ENCODE results near the gene PDHX. TPM values are rescaled to one million over a fixed set of nuclear protein-coding genes. Genes with fewer than 3 reads are reported as not detected.
"Not testable (repeated sequence)": the region's sequence is repeated elsewhere in the genome, so short reads cannot be mapped to it uniquely, and the experiment has no call there.

PDHX gene
- total RNA-seq, 2 donors from 2014 or later = 92.1 to 115 TPM

GRCh38 chr11:35006389-35007128 lies 90.1 kb downstream of the PDHX start:
- intact Hi-C loops (cut with DNase I) = no loop called here
- DNase-seq (no peak), ATAC-seq (no peak)

DNA sequence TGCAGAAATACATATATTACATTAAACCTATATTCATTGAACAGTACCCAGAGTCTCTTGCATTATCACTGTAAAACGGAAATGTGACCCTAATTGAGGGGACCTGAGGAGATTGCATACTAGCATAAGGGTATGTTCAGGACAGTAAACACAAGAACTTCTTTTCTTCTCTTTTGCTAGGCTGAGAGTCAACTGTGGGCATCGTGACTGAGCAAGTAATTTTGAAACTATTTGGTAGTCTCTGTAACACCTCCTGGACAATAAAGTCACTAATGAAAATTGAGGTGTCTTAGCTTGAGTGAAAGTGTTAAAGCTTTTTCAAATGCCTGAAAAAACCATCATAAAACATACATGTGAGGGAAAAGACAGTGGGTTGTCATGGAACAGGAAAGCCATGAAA lies 90.9 kb downstream of the PDHX start:
- DNase-seq (no peak), ATAC-seq (no peak)
- intact Hi-C loops (cut with DNase I) = no loop called here

DNA sequence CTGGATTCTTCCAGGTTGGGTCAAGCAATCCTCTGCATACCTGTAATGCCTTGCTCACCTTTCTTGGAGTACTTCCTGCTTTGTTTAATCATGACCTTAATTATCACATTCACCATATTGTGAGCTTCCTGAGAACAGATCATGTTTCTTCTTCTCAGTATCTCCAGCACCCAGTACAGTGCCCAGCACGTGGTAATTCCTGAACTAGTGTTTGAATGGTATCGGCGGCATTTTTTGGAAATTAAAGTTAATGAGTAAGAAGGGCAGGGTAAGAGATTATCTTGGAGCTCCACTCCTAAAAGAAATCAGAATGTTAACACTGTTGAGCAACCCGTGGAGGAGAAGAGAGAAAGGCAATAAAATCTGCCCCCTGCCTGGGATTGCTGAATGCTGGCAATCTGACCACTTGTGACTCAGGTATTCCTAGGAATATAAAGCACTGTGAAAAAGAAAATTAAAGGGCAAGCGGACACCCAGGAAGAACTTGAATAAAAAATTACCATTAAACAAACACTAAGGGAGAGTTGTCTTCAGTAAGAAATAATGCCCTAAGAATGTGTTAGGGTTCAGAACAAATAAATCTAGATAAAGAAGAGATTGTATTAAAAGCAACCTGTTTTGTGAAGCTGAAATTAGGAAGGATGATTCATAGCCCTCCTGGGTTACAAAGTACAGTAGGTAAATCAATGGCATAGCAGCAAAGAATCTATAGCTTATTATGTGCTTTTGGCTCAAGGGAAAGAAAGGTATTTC lies 92.9 kb downstream of the PDHX start:
- intact Hi-C loops (cut with DNase I) = no loop called here
- peak; percentile 27 to 89 for ATAC-seq
- DNase-seq = no peak

- ATAC-seq (no peak), DNase-seq (no peak)
- intact Hi-C loops (cut with DNase I) = no loop called here
Observed at GRCh38 chr11:35009944-35010342, 93.5 kb downstream of the PDHX start.

- DNase-seq (no peak), ATAC-seq (no peak)
- intact Hi-C loops (cut with DNase I) = no loop called here
Observed at GRCh38 chr11:35010654-35011053, 94.2 kb downstream of the PDHX start.

GRCh38 chr11:35011389-35011788 lies 95.0 kb downstream of the PDHX start:
- ATAC-seq = no peak
- no peak for DNase-seq
- intact Hi-C loops (cut with DNase I) = no loop called here

DNA sequence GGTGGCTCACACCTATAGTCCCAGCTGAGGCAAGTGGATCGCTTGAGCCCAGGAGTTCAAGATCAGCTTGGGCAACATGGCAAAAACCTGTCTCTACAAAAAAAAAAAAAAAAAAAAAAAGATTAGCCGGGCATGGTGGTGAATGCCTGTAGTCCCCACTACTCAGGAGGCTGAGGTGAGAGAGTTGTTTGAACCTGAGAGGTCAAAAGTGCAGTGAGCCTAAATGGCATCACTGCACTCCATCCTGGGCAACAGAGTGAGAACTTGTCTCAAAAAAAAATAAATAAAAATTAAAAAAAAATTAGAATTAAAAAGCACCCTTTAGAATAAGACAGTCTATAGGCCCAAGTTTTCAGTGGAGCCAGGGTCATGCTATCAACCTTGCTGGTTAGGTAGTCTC lies 95.5 kb downstream of the PDHX start:
- intact Hi-C loops (cut with DNase I) = no loop called here
- DNase-seq (no peak), ATAC-seq (no peak)

GRCh38 chr11:35012467-35013191 lies 96.2 kb downstream of the PDHX start:
- intact Hi-C loops (cut with DNase I) = no loop called here
- no peak for ATAC-seq
- no peak for DNase-seq

- DNase-seq = no peak
- intact Hi-C loops (cut with DNase I) = no loop called here
Observed at GRCh38 chr11:35013514-35014233, 97.3 kb downstream of the PDHX start.

GRCh38 chr11:35014346-35014745 lies 97.9 kb downstream of the PDHX start:
- peak in 1 of 2 donors; percentile 26 for ATAC-seq
- intact Hi-C loops (cut with DNase I) = no loop called here
- no peak for DNase-seq

More at GRCh38 chr11:35013514-35014233, 97.3 kb downstream of the PDHX start:
- peak in 1 of 2 donors; percentile 26 for ATAC-seq

DNA sequence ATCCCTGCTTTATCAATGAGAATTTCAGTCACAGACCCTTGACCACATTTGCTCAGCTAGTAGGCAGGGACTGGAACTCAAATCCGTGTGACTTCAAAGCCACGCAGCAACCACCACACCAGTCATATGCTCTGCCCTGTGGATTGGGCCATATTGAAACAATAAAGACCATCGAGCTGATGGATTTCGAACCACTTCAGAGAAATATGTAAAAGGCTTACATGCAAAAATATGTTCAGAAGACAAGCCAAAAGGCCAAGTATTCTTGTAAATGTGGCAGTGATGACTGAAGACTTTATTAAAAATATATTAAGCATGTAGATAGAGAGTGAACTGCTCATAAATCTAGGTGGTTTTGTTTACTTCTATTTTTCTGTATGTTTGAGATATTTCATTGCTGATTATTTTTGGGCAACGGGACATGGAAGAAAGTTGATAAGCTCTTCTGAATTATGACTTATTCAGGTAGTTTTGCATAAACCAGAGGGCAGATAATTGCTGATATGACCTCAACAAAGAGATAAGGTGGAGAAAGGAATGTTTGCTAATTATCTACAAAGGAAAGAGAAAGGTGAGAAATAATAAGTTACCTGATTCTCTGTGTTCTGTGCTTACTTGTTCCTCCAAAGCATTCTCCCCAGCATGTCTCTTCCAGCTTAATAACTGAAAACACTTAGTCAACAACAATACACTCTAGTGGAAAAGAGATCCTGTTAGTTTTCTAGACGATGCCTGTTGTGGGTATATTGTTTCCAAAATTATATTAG lies 99.4 kb downstream of the PDHX start:
- intact Hi-C loops (cut with DNase I) = no loop called here
- ATAC-seq (no peak), DNase-seq (no peak)

GRCh38 chr11:35016916-35017315 lies 100.5 kb downstream of the PDHX start:
- DNase-seq = no peak
- intact Hi-C loops (cut with DNase I) = no loop called here
- no peak for ATAC-seq

GRCh38 chr11:35017528-35018342 lies 101.3 kb downstream of the PDHX start:
- no peak for DNase-seq
- ATAC-seq = no peak
- intact Hi-C loops (cut with DNase I) = no loop called here

- ATAC-seq (no peak), DNase-seq (no peak)
- intact Hi-C loops (cut with DNase I) = no loop called here
Observed at GRCh38 chr11:35021589-35021988, 105.2 kb downstream of the PDHX start.

GRCh38 chr11:35023940-35024339 lies 107.5 kb downstream of the PDHX start:
- ATAC-seq; intact Hi-C loops (cut with DNase I); DNase-seq: not testable (repeated sequence)

DNA sequence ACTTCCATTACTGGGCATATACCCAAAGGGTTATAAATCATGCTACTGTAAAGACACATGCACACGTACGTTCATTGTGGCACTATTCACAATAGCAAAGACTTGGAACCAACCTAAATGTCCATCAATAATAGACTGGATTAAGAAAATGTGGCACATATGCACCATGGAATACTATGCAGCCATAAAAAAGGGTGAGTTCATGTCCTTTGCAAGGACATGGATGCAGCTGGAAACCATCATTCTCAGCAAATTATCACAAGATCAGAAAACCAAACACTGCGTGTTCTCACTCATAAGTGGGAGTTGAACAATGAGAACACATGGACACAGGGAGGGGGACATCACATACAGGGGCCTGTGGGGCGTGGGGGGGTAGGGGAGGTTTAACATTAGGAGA lies 111.6 kb downstream of the PDHX start:
- DNase-seq; ATAC-seq; intact Hi-C loops (cut with DNase I): not testable (repeated sequence)

DNA sequence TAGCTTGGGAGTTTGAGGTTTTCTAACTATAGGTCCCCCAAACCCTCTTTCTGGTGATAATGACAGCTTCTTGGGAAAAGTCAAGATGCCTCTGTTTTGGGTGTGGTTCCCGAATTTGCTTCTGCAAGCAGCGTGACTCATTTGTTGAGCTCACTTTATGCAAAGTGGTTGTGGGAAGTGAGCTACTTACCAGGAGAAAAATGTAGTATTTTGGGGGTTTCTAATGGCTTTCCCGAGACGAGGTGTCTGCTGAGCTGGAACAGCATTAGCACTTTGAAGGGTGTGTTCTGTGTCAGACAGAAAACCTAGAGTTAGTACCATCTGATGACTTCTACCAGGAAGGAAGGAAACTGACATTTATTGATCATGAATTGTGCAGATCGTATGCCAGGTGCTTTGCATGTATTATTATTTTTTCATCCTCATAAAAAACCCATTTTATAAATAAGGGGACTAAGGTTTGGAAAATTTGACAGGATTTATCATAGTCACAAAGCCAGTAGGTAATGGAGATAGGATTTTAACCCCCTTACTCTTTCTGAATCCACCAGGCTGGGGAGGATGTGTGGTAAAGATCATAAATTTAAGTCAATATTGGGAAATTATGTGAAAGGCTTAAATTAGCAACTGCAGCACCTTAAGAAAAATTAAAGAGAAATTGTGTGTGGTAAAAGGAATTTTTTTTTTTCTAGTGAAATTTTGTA lies 113.7 kb downstream of the PDHX start:
- peak in 1 of 2 donors; percentile 70 for ATAC-seq
- DNase-seq = no peak
- intact Hi-C loops (cut with DNase I) = no loop called here

Measured in left cardiac atrium (tissue), 4 donors.